Ramos (cell line): ENCODE measurements around the gene ZBTB21.
"Not testable (repeated sequence)": the region's sequence is repeated elsewhere in the genome, so short reads cannot be mapped to it uniquely, and the experiment has no call there.

Source experiments
- in situ Hi-C: fragments of 300-500 bp; cut with MboI; formaldehyde crosslinking; loops from one replicate; pipeline ENCODE4 v1.14.3; 2022; ENCODE audit warnings: low sequenced_read_pairs; ENCODE audit not compliant: unreplicated experiment

Gene ZBTB21

DNA sequence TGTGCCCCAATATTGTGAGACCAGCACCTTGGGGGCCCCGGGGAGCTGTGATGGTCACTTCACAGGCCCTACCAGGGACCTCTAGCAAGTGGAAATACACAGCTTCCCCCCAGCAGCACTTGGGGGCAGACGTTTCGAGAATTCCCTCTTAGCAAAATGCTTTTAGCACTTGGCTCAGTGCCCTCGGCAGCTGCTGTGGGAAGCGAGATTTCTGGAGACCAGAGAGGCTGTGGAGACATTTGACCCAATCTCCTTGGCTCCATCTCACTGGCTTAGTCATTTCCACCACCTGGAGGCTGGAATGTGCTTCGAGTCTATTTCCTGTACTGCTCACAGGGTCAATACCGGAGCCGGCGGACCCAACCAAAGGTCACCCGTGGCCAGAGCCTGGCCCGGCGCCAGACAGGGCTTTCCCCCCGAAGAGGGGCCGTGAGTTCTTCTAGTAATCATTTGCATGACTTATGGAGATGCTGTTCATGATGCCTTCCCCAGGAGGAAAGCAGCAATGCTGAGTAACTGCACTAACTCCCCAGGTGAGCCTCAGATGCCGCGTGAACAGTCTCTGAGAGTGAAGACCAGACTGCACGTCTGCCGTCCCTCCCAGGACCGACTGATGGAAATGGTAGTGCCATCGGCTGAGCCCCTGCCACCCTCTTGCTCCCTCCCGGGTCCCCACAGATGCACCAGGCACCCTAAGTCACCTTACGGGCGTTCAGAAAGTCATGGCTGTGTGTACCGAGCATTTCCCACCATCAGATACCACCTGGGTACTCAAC lies 52.0 kb downstream of the ZBTB21 start:
- in situ Hi-C loops, result no loop called here

DNA sequence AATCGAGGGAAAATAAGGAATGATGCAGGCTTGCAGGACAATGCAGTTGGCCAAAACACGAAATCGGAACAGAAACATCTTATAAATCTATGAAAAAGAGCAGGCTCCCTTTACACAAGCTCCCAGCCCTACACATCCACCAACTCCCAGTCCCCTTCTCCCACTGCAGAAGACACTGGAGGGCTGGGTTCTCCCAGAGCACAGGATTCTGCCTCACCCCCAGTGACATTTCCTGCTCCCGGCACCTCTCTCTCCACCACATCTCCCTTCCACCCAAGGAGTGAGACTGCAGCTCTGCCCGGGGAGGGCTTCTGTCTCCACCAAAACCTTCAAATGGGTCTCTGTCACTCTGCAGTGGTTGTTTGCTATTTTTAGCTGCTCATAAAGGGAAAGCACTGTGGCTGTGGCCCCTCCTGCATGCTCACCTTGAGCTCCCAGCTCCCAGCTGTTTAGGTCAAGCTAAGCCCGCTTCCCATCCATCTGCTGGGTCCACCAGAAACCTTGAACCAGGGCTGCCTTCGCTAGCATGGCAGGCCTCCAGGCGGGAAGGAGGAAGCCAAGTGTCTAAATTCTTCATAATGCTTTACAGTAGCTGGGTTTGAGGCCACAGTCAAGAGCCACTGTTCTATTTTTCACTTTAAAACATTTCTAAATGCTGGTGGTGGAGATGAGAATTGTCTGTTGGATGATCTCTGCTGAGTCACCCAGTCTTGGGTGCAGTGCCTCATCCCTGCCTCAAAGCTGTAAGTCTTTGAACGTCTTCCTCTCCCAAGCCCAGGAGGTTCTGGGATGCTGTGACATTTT lies 53.0 kb downstream of the ZBTB21 start:
- in situ Hi-C loops, result no loop called here

DNA sequence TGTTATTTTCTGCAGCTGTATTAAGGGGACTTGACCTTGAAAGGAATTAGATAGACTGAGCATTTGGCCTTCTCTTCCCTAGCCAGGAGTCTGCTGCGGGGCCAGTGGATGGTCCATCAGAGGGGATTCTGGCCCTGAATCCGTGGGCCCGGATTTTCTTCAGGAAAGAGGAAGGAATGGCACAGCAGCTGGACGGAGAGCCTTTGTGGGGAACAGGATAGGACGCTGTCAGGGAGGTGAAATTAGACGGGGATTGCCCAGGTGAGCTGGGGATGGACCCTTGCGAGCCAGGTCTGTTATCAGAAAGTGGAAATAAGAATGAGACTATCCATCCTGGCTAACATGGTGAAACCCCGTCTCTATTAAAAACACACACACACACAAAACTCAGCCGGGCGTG lies 54.6 kb downstream of the ZBTB21 start:
- in situ Hi-C loops, result no loop called here

DNA sequence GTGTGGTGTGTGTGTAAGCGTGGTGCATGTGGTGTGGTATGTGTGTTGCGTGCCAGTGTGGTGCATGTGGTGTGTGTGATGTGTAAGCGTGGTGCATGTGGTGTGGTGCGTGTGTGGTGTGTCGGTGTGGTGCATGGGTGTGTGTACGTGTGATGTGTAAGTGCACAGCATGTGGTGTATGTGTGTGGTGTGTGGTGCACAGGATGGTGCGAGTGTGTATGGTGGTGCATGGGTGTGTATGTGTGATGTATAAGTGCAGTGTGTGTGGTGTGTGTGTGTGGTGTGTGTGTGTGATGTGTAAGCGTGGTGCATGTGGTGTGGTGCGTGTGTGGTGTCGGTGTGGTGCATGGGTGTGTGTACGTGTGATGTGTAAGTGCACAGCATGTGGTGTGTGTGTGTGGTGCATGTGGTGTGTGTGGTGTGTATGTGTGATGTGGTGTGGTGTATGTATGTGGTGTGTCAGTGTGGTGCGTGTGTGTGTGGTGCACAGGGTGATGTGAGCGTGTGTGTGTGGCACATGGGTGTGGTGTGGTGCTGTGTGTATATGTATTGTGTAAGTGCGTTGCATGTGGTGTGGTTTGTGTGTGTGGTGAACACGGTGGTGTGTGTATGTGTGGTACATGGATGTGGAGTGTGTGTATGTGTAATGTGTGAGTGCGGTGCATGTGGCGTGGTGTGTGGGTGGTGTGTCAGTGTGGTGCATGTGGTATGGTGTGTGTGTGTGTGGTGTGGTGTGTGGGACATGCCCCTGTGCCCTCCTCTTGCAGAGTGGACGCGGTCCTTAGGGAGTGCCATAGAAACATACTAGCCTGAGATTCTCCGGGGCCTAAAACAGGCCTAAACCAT lies 55.3 kb downstream of the ZBTB21 start:
- in situ Hi-C loops, result no loop called here

DNA sequence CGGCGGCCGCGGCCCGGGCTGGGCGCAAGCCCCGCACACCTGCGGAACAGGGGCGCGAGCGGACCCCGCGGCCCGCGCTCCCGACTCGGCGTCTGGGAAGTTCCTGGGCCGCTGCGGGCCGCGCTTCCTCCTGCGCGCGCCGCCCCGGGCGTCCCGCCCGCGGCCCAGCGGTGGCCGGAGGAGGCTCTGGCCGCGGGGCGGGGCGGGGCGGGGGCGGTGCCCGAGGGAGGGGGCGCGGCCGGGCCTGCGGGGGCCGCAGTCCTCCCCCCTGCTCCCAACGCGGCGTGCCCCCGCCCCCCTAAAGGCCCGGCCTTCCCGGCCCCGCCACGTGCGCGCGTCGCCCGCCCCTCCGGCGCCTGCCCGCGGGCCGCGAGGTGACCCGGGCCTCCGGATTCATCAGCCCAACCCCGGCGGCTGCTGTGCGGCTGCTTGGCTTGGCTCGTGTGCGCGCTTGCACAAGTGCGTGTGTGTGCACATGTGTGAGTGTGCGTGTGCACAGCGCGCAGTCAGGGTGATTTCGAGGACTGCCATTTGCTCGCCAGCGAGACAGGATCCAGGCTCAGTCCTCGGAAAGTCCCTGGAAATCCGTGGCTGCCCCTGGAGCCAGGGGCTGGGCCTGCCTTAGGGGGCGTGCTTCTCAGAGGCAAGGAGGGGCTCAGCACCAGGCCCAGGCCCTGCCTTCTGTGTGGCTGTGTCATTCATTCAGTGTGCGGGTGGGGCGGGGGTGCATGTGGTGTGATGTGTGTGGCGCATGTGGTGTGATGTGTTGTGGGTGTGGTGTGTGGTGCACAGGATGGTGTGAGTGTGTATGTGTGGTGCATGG lies 56.1 kb downstream of the ZBTB21 start, which contains the start of gene C2CD2:
C2CD2 (minus strand) TSS at position 188 of the 823 bp plus-strand sequence. CDS start 370 bp downstream, outside the sequence.
- in situ Hi-C loops, result no loop called here

DNA sequence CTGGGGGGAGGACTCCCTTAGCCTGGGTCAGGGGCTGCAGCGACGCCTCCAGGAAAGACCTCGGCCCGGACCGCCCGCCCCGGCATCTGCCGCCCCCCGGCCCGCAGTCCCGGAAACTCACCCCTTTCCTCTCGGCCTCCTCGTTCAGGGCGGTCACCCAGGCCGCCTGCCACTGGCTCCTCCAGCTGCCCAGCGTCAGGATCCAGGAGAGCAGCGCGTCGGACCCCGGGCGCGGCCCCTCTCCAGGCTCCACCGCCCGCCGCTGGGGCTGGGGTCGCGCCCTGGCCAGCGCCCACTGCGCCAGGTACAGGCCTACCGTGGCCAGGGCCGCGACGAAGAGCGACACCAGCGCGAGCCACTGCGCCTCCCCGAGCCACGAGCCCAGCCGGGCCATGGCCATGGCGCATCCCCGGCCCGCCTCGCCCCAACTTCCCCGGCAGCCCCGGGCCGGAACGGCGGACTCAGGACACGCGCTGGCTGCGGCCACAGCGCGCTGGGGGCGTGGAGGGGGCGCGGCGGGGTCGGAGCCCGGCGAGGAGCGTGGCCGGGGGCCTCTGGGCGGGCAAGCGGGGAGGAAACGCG lies 56.8 kb downstream of the ZBTB21 start:
- in situ Hi-C loops, result no loop called here

DNA sequence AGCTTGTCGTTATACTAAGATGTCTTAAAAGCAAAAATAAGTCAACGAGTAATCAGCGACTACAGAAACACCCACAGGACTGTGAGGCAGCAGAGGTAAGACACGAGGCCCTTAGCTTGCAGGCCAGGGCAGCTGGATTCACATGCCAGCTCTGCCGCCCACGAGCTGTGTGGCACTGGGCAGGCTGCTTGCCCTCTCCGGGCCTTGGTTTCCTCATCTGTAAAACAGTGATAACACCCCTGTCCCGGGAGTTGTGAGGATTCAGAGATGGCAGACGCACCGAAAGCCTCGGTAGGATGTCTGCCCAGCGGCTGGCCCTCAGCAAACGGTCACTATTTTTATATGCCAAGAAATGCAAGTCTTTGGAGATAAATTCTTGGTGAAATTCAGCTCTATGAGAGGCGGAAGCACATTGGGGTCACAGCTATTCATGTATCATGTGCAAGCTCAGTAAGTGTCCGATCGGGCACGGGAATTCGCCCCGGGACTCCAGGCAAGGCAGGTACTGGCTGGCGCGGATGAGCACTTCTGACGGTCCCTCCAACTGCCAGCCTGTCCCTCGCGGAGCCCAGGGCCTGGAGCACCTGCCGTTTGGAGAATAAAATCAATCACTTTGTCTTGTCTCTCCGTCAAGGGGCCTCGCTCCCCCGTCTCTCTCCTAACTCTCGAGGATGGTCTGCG lies 57.5 kb downstream of the ZBTB21 start:
- in situ Hi-C loops, result no loop called here

DNA sequence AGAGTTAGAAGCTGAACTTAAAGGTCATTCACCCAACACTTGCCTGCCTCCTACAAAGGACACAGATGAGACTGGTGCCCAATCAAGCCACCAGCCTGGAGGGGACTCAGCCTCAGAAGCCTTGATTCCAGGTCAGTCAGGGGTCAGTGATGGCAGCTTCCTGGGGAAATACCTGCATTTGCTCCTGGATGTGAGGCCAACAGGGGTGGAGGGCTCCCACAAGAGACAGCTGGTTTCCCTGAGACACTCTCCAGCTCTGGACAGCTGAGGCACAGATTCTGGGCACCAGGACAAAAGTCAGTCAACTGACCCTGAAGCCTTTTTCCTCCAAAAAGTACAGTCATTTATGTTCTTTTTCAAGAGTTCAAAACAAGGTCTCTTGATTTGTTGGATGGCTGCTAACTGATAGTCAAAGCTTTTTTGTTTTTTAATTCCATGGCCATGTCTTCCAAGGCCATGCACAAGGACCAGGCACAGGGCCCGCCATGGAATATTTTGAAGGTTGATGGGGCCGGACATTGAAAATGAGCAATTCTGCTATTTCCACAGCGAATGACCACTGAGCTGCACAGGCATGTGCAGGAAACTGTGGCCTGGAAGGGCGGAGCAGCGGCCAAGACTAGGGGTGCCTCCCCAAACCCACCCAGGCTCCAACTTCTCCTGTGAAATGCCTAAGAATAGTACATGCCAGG lies 58.1 kb downstream of the ZBTB21 start:
- in situ Hi-C loops, result no loop called here

DNA sequence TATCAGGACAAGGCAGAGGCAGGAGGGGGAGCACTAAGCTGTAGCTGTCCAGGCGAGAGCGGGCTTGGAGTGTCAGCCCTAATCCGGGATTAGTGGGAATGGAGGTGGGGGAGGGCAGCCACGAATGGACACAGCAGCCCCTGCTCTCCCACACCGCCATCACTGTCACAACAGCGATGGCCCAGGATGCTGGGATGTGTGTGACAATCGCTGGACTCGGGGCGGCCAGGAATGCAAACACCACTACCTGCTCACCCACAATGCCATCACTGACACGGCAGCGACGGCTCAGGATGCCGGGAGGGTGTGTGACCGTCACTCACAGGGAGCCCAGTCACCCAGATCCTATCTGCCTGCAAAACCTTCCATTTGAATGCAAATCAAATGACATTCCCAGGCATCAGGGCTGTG lies 59.2 kb downstream of the ZBTB21 start:
- in situ Hi-C loops, result no loop called here

DNA sequence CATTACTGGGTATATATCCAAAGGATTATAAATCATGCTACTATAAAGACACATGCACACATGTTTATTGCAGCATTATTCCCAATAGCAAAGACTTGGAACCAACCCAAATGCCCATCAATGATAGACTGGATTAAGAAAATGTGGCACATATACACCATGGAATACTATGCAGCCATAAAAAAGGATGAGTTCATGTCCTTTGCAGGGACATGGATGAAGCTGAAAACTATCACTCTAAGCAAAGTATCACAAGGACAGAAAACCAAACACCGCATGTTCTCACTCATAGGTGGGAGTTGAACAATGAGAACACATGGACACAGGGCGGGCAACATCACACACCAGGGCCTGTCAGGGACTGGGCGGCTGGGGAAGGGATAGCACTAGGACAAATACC lies 60.5 kb downstream of the ZBTB21 start:
- in situ Hi-C loops, result not testable (repeated sequence)

DNA sequence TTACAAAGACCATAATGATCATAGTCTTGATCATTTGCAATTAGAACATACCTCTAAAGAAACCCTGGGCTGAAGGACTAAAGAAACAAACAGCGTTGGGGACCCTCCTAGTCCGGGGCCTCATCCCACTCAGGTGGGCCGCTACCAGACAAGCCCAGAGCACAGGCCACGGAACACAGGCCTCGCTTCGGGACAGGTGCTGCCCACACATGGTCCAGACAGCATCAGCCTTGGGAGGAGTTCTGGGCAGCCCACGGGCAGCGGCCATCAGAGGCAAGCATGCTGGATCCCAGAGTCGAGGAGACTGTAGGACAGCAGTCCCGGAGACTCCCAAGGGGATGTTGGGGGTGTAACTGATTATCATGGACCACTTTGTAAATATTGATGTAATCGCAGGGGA lies 61.3 kb downstream of the ZBTB21 start:
- in situ Hi-C loops, result no loop called here

DNA sequence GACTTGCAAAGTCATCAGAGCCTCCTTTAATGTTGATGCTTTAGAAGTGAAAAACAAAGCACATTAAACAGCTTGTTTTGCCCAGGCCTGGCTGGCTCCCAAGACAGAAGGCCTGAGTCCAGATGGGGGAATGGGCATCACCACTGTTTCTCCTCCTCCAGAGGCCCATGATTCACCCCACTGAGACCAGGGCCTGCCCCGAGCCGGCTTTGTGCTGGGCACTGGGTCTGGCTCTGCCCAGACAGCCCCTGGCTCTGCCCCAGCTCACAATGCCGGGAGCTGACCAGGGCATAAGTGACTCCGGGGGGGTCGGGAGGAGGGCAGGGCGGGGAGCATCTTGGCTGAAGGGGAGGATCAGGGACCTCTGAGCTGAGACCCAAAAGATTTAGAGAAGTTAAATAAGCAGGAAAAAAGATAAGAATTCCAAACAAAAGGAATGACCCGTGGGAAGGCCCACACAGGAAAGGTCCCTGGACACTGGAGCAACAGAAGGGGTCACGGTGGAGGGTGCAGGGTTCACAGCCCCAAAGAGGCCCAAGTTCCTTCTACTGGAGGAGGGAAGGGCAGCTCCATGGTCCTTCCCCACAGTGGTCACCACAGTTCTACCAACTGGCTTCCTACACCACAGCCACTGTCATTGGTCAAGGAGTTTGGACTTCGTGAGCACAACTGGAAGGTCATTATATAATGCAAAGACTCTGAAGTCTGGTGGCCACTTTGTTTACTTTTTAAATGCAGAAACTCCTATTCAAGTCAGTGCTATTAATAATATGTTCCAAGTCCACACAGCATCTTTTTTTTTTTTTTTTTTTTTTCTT lies 61.9 kb downstream of the ZBTB21 start:
- in situ Hi-C loops, result no loop called here

DNA sequence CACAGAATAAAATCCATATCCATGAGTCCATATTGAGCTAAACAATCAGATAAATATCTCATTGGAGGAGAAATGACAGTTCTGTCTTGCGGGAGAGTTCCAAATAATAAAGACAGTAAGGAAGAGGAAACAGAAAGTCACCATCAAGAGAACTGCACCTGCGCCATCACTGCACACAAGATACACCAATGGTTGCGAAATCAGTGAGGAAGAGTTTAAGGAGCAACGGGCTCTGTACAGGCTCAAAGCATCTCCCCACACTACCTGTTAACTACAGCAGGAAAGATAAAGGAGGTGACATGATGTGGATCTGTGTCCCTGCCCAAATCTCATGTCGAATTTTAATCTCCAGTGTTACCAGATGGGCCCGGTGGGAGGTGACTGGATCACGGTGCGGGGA lies 64.2 kb downstream of the ZBTB21 start:
- in situ Hi-C loops, result no loop called here

DNA sequence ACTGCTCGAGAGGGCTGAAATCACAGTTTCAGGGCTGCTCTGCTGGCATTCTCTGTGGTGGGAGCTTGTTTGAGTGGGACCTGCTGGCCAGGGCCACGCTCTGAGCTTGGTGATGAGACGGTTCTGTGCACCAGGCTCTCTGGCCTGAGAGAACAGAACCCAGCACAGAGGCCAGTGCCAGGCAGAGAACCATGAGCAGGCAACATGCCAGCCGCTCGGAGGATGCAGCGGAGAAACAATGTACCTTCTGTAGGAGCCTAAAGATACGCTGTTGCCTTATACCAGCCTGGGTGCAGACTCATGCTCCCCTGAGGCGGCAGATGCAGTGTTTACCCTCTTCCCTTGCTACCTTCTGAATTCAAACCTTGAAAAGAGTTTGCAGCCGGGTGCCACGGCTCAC lies 66.3 kb downstream of the ZBTB21 start:
- in situ Hi-C loops, result no loop called here

DNA sequence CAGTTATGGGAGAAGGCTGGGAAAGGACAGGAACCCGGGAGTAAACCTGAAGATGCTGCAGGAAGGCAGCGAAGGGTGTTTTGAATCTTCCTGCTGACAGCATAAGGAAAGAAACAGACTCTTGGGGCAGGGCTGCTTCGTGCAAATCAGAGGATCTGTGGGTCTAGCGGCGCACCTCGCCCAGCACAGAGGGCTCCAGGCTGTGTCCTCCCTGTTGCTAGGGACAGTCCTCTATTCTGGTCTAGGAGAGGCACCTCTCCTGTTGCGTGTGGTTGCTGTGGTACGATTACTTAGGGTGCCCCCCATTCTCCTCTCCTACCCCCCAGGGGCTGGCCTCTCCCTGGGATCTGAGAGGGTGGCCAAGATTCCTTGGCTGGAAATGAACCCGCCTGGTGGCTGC lies 67.7 kb downstream of the ZBTB21 start:
- in situ Hi-C loops, result no loop called here

DNA sequence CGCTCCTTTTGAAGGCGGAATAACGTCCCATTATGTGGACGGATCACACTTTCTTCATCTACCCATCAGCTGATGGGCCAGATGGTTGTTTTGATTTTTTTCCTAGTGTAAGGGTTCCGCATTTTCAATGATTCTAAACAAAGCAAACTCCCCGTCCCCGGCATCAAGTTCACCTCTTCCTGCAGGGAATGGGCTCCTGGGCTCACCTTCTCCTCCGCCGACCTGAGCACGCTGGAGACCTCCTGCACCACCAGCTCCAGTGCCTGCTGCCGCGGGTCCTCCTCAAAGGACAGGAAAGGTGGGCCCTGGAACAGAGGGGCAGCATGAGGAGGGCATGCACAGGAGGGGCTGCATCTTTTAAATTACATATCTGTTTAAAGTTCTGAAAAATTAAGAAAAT lies 68.2 kb downstream of the ZBTB21 start:
- in situ Hi-C loops, result no loop called here

DNA sequence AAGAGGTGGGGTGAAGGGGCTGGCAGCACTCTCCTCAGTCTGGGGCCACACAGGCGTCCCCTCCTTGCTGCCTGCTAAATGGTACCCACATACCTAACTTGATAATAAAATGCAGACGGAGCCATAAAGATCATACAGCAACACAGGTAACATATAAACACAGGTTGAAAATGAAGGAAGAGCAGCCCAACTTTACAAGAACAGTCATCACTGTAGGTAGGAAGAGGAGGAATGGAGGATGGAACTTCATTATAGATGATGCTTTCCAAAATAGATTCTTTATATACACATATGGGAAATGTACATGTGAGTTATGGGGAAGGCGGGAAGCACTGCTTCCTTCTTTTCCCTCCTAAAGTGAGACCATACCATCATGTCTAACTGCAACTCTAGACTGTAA lies 69.7 kb downstream of the ZBTB21 start:
- in situ Hi-C loops, result no loop called here

DNA sequence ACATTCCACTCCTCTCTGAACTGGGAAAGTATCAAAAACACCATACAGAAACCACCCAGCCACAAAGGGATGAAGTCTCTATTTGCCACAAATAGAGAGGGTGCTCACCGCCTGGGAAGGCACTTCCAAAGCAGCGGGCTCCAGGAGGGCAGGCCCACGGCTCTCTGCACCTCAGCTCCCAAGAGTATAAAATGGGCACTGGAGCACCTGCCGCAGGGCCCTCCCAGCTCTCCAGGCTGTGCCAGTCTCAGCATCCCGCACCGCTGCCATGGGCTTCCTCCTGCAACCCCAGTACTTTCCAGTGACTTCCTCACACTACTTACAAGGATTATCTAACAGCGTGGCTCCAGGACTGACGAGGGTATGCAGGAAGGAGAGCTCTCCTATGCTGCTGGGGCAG lies 70.8 kb downstream of the ZBTB21 start:
- in situ Hi-C loops, result no loop called here
